DOHH2 (cell line): ENCODE results near the gene HDAC10.

Experiments used
- H3F3A ChIP-seq: fragments of 200-600 bp; sonication (generic), shearing (Covaris generic); 2 replicates; pipeline ENCODE4 v1.6.0; 2016; ENCODE audit warnings: antibody characterized with exemption, mild to moderate bottlenecking; ENCODE audit not compliant: control insufficient read depth, insufficient read depth
- H3K27ac ChIP-seq: fragments of 200-600 bp; sonication (generic); 2 replicates; pipeline ENCODE4 v1.5.1; 2014; ENCODE audit warnings: low read depth, mild to moderate bottlenecking, low read length, moderate library complexity
- H3K27me3 ChIP-seq: fragments of 200-600 bp; sonication (generic); 2 replicates; pipeline ENCODE4 v1.6.1; 2014; ENCODE audit warnings: mild to moderate bottlenecking, low read length, mixed read lengths; ENCODE audit not compliant: control insufficient read depth
- H3K36me3 ChIP-seq: fragments of 200-600 bp; sonication (generic); 2 replicates; pipeline ENCODE4 v1.6.1; 2014; ENCODE audit warnings: mild to moderate bottlenecking, low read length, moderate library complexity, mixed read lengths; ENCODE audit not compliant: control insufficient read depth
- H3K4me1 ChIP-seq: fragments of 200-600 bp; sonication (generic); 2 replicates; pipeline ENCODE4 v1.6.1; 2014; ENCODE audit warnings: mild to moderate bottlenecking, low read length, mixed read lengths; ENCODE audit not compliant: control insufficient read depth
- H3K4me2 ChIP-seq: fragments of 200-600 bp; sonication (generic); 2 replicates; pipeline ENCODE4 v1.6.0; 2014; ENCODE audit warnings: mild to moderate bottlenecking, low read length, moderate library complexity
- H3K4me3 ChIP-seq: fragments of 200-600 bp; sonication (generic); 2 replicates; pipeline ENCODE4 v1.5.1; 2014; ENCODE audit warnings: mild to moderate bottlenecking, low read length, mixed read lengths
- H3K79me2 ChIP-seq: fragments of 200-600 bp; sonication (generic); 2 replicates; pipeline ENCODE4 v1.6.1; 2014; ENCODE audit warnings: mild to moderate bottlenecking, low read length, mixed read lengths; ENCODE audit not compliant: control insufficient read depth
- H3K9me2 ChIP-seq: fragments of 200-600 bp; sonication (generic); replicated peaks from 2 replicates; pipeline ENCODE4 v1.6.1; 2014; ENCODE audit warnings: mild to moderate bottlenecking, low read length, mixed read lengths; ENCODE audit not compliant: control insufficient read depth
- H3K9me3 ChIP-seq: fragments of 200-600 bp; sonication (generic); 2 replicates; pipeline ENCODE4 v1.6.1; 2014; ENCODE audit warnings: antibody characterized with exemption, low read length, mixed read lengths; ENCODE audit not compliant: control insufficient read depth, insufficient read depth
- H4K20me1 ChIP-seq: fragments of 200-600 bp; sonication (generic); 2 replicates; pipeline ENCODE4 v1.6.0; 2014; ENCODE audit warnings: low read depth, mild to moderate bottlenecking, antibody characterized with exemption, low read length, moderate library complexity; ENCODE audit not compliant: control insufficient read depth, insufficient read depth
- CTCF ChIP-seq: fragments of 200-600 bp; sonication (generic); IDR thresholded peaks from one replicate; pipeline ENCODE4 v1.5.1; 2014; ENCODE audit warnings: antibody characterized with exemption, mild to moderate bottlenecking, low read depth, low read length; ENCODE audit not compliant: poor library complexity, severe bottlenecking
- EZH2phosphoT487 ChIP-seq: fragments of 200-600 bp; sonication (generic); IDR thresholded peaks from 2 replicates; pipeline ENCODE4 v1.6.1; 2017; ENCODE audit warnings: borderline replicate concordance, mild to moderate bottlenecking, antibody characterized with exemption, low read length, moderate library complexity, mixed read lengths

HDAC10 gene

GRCh38 chr22:50292643-50293440, 41.8 kb upstream of the HDAC10 start:
- peak overlapping the region; percentile 70 for H3K27ac ChIP-seq
- H3K9me3 ChIP-seq = no peaks in the 10 kb centered on the region
- peaks cover 13% of the 10 kb centered on the region for H3F3A ChIP-seq
- peaks cover 53% of the 10 kb centered on the region for H3K36me3 ChIP-seq
- H3K4me2 ChIP-seq = peak overlapping the region; percentile 81
- no peak for TF ChIP-seq CTCF
- TF ChIP-seq EZH2phosphoT487 = no peak
- H3K4me1 ChIP-seq = peaks cover 66% of the 10 kb centered on the region
- H3K9me2 ChIP-seq = no peaks in the 10 kb centered on the region
- no peaks in the 10 kb centered on the region for H3K27me3 ChIP-seq
- peak overlapping the region; percentile 62 for H3K4me3 ChIP-seq
- H3K79me2 ChIP-seq = peaks cover 90% of the 10 kb centered on the region
- H4K20me1 ChIP-seq = peaks cover 13% of the 10 kb centered on the region

- TF ChIP-seq EZH2phosphoT487 (no peak), CTCF (no peak)
- H3K36me3 ChIP-seq = peaks cover 70% of the 10 kb centered on the region
- peaks cover 63% of the 10 kb centered on the region for H3K79me2 ChIP-seq
Measured at GRCh38 chr22:50289942-50290630, 39.0 kb upstream of the HDAC10 start.

GRCh38 chr22:50289151-50289941, 38.3 kb upstream of the HDAC10 start:
- H3K4me3 ChIP-seq = no peak overlapping the region
- no peak overlapping the region for H3K4me2 ChIP-seq
- H3K9me2 ChIP-seq = no peaks in the 10 kb centered on the region
- no peak overlapping the region for H3K27ac ChIP-seq
- peaks cover 9% of the 10 kb centered on the region; the same call in 1 of the 2 replicates for H4K20me1 ChIP-seq
- H3F3A ChIP-seq = no peaks in the 10 kb centered on the region
- H3K9me3 ChIP-seq = no peaks in the 10 kb centered on the region
- TF ChIP-seq CTCF (no peak), EZH2phosphoT487 (no peak)
- H3K27me3 ChIP-seq = no peaks in the 10 kb centered on the region
- H3K4me1 ChIP-seq = peaks cover 31% of the 10 kb centered on the region
- H3K36me3 ChIP-seq = peaks cover 71% of the 10 kb centered on the region
- H3K79me2 ChIP-seq = peaks cover 55% of the 10 kb centered on the region

More at GRCh38 chr22:50289942-50290630, 39.0 kb upstream of the HDAC10 start:
- H3K4me2 ChIP-seq = no peak overlapping the region
- no peaks in the 10 kb centered on the region for H3K9me2 ChIP-seq
- no peaks in the 10 kb centered on the region for H3K27me3 ChIP-seq
- H3F3A ChIP-seq = no peaks in the 10 kb centered on the region
- H4K20me1 ChIP-seq = peaks cover 9% of the 10 kb centered on the region; the same call in 1 of the 2 replicates
- H3K9me3 ChIP-seq = no peaks in the 10 kb centered on the region
- H3K27ac ChIP-seq = no peak overlapping the region
- peaks cover 38% of the 10 kb centered on the region for H3K4me1 ChIP-seq
- no peak overlapping the region for H3K4me3 ChIP-seq
